ENCODE results near the gene CNTNAP2. TPM values are rescaled to one million over a fixed set of nuclear protein-coding genes. Genes with fewer than 3 reads are reported as not detected.

CNTNAP2 gene
- total RNA-seq, 1 experiment from 2014 or later, result 60.0 TPM

DNA sequence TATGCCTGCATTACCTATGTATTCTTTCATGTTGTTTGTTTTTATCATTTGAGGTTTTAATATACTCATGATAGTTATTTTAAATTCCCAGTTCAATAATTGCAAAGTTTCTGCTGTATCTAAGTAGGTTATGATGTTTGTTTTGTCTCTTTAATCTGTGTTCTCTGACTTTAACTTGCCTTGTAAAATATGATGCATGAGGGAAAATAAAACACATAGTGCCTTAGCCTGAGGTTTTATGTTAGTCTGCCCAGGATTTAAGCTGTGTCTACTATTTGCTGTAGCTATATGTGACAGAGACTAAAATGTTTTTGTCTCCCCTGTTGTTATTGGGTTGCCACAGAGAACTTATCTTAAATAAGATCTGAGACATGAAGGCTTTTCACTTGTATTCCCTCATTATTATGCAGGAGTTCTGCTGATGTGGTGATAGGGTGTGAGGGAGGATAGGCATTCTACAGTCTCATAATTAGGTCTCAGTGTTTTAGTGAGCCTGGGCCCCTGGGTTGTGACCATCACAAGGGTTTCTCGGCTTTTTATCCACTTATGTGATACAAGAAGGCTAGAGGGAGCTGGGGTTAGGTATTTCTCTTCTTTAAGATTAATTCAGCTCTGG is 582.5 kb downstream of the CNTNAP2 start:
- no peak overlapping the region for H3K27ac ChIP-seq (ENCODE audit: low read depth, low read length, poor library complexity, severe bottlenecking)
- H3K4me1 ChIP-seq (ENCODE audit: insufficient read depth, low read length, poor library complexity, severe bottlenecking), result no peaks in the 10 kb centered on the region
- POLR2A ChIA-PET (ENCODE audit: low non-redundant PET), result no interaction called here
- TF ChIP-seq CTCF (conservative IDR thresholded peaks at IDR 0.05; ENCODE audit: low read depth, low read length), result no peak
- H3K27me3 ChIP-seq (replicated peaks; ENCODE audit: insufficient read depth, low read depth, low read length, poor library complexity), result no peaks in the 10 kb centered on the region
- H3K9me3 ChIP-seq (ENCODE audit: low read depth, low read length, poor library complexity, severe bottlenecking), result no peaks in the 10 kb centered on the region
- H3K36me3 ChIP-seq (ENCODE audit: insufficient read depth, low read length, poor library complexity, severe bottlenecking), result no peaks in the 10 kb centered on the region
- BruUV-seq (replicated peaks), result no TSS peak
- DNase-seq (ENCODE audit: low spot score), result peak; percentile 1
- intact Hi-C loops (cut with micrococcal nuclease; ENCODE audit: unreplicated experiment), result no loop called here
- no peak overlapping the region for H3K4me3 ChIP-seq (ENCODE audit: low read depth, low read length, poor library complexity, severe bottlenecking)
- CTCF ChIA-PET, result no interaction called here

DNA sequence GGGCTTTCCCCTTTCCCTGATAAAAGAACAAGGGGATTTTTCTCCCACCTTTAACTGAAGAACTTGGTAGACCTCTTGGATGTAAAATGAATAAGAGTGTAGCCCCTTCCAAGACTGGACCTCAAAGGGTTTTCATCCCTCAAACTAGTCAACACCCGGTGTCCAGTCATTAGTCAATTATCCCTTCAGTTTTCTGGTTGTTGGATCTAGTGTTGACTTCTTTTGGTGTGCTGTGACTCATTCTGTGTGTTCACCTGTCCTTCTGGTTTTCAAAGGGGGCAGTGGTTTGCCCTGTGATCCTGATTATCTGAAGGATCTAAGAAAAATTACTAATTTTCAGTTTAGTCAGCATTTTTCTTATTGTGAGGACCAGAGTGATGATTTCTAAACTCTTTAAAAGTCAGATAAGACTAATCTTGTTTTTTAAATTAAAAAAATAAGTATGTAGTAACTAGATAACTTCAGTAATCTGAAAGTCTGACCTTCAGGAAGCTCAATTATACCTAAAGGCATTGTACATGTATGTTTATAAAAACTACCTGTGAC is 583.5 kb downstream of the CNTNAP2 start:
- intact Hi-C loops (cut with micrococcal nuclease; ENCODE audit: unreplicated experiment), result no loop called here
- ChIA-PET POLR2A (ENCODE audit: low non-redundant PET) (no interaction called here), CTCF (no interaction called here)

DNA sequence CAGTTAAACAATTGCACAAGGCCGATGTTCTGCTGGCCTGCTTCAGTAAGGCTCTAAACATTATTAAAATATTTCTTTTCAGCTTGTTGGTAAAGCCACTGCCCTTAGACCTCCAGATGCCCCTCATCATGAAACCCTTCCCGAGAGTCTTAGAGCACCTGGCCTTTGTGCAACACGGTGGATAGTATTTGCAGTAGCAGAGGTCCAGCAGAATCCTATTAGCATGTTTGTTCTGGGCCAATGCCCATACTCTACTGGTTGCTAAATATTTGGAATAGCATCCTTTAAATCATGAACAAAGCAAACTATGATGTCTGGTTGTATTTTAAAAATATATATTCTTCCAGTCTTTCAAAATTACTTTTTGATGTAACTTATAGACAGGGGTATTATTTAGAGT is 584.6 kb downstream of the CNTNAP2 start:
- DNase-seq (ENCODE audit: low spot score), result no peak
- no peak overlapping the region for H3K4me3 ChIP-seq (ENCODE audit: low read depth, low read length, poor library complexity, severe bottlenecking)
- no peak overlapping the region for H3K27ac ChIP-seq (ENCODE audit: low read depth, low read length, poor library complexity, severe bottlenecking)
- H3K27me3 ChIP-seq (replicated peaks; ENCODE audit: insufficient read depth, low read depth, low read length, poor library complexity), result no peaks in the 10 kb centered on the region
- intact Hi-C loops (cut with micrococcal nuclease; ENCODE audit: unreplicated experiment), result no loop called here
- H3K4me1 ChIP-seq (ENCODE audit: insufficient read depth, low read length, poor library complexity, severe bottlenecking), result no peaks in the 10 kb centered on the region
- CTCF ChIA-PET, result no interaction called here
- POLR2A ChIA-PET (ENCODE audit: low non-redundant PET), result no interaction called here
- TF ChIP-seq CTCF (conservative IDR thresholded peaks at IDR 0.05; ENCODE audit: low read depth, low read length), result no peak
- TF ChIP-seq EZH2 (IDR thresholded peaks at IDR 0.05; ENCODE audit: borderline replicate concordance, low read depth, low read length, poor library complexity, severe bottlenecking), result no peak
- BruUV-seq (replicated peaks), result no TSS peak
- no peaks in the 10 kb centered on the region for H3K9me3 ChIP-seq (ENCODE audit: low read depth, low read length, poor library complexity, severe bottlenecking)
- H3K36me3 ChIP-seq (ENCODE audit: insufficient read depth, low read length, poor library complexity, severe bottlenecking), result no peaks in the 10 kb centered on the region

More for the DNA sequence above, 583.5 kb downstream of the CNTNAP2 start:
- no peak for DNase-seq (ENCODE audit: low spot score)
- TF ChIP-seq CTCF (conservative IDR thresholded peaks at IDR 0.05; ENCODE audit: low read depth, low read length) (no peak), EZH2 (IDR thresholded peaks at IDR 0.05; ENCODE audit: borderline replicate concordance, low read depth, low read length, poor library complexity, severe bottlenecking) (no peak)
- no TSS peak for BruUV-seq (replicated peaks)
- H3K36me3 ChIP-seq (ENCODE audit: insufficient read depth, low read length, poor library complexity, severe bottlenecking), result no peaks in the 10 kb centered on the region
- H3K27ac ChIP-seq (ENCODE audit: low read depth, low read length, poor library complexity, severe bottlenecking), result no peak overlapping the region
- no peaks in the 10 kb centered on the region for H3K27me3 ChIP-seq (replicated peaks; ENCODE audit: insufficient read depth, low read depth, low read length, poor library complexity)
- H3K4me3 ChIP-seq (ENCODE audit: low read depth, low read length, poor library complexity, severe bottlenecking), result no peak overlapping the region
- H3K9me3 ChIP-seq (ENCODE audit: low read depth, low read length, poor library complexity, severe bottlenecking), result no peaks in the 10 kb centered on the region
- H3K4me1 ChIP-seq (ENCODE audit: insufficient read depth, low read length, poor library complexity, severe bottlenecking), result no peaks in the 10 kb centered on the region
